ENCODE results near the gene USP15. TPM values are rescaled to one million over a fixed set of nuclear protein-coding genes. Genes with fewer than 3 reads are reported as not detected.

USP15 gene
- polyA plus RNA-seq, 1 donor (not counting 4 experiments of a cell fraction or from before 2014, with no cell fraction given) = 66.5 TPM

GRCh38 chr12:62396750-62397149 is 136.5 kb downstream of the USP15 start:
- FAIRE-seq = no peak
- no peak overlapping the region for H3K9ac ChIP-seq (ENCODE audit: control insufficient read depth, extremely low read depth, insufficient read depth, low read length)
- no peaks in the 10 kb centered on the region for H3K9me3 ChIP-seq (ENCODE audit: control insufficient read depth, low read depth, low read length)
- no peaks in the 10 kb centered on the region for H3K27me3 ChIP-seq (ENCODE audit: control insufficient read depth, extremely low read depth, insufficient read depth, low read length)
- no peak overlapping the region for H3K4me3 ChIP-seq (ENCODE audit: control insufficient read depth in 2 of 3, extremely low read depth in 1 of 3, insufficient read depth in 2 of 3, low read depth in 1 of 3, low read length in 3 of 3)
- dilution Hi-C loops (cut with MboI; ENCODE audit: extremely low pct_ligation_motif_present, low sequenced_read_pairs) = no loop called here
- DNase-seq (ENCODE audit: low read depth, low spot score) = no peak
- H2AFZ ChIP-seq (ENCODE audit: control insufficient read depth, low read length) = no peak overlapping the region
- H3K79me2 ChIP-seq (ENCODE audit: control insufficient read depth, insufficient read depth, low read length) = no peaks in the 10 kb centered on the region
- no peak overlapping the region for H3K27ac ChIP-seq (ENCODE audit: control insufficient read depth, insufficient read depth, low read length)
- no peak for TF ChIP-seq EZH2 (IDR thresholded peaks at IDR 0.05; ENCODE audit: low read length)
- TF ChIP-seq, protein P1, sequence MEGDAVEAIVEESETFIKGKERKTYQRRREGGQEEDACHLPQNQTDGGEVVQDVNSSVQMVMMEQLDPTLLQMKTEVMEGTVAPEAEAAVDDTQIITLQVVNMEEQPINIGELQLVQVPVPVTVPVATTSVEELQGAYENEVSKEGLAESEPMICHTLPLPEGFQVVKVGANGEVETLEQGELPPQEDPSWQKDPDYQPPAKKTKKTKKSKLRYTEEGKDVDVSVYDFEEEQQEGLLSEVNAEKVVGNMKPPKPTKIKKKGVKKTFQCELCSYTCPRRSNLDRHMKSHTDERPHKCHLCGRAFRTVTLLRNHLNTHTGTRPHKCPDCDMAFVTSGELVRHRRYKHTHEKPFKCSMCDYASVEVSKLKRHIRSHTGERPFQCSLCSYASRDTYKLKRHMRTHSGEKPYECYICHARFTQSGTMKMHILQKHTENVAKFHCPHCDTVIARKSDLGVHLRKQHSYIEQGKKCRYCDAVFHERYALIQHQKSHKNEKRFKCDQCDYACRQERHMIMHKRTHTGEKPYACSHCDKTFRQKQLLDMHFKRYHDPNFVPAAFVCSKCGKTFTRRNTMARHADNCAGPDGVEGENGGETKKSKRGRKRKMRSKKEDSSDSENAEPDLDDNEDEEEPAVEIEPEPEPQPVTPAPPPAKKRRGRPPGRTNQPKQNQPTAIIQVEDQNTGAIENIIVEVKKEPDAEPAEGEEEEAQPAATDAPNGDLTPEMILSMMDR (optimal IDR thresholded peaks at IDR 0.05 in 1 of 3, IDR thresholded peaks at IDR 0.05 in 1 of 3, conservative IDR thresholded peaks at IDR 0.05 in 1 of 3; ENCODE audit: extremely low read depth in 1 of 3, insufficient read depth in 2 of 3, low read length in 3 of 3) = no peak
- H3K36me3 ChIP-seq (ENCODE audit: control insufficient read depth in 2 of 2, extremely low read depth in 1 of 2, insufficient read depth in 2 of 2, low read length in 2 of 2) = peaks cover 0 to 9% of the 10 kb centered on the region in 2 experiments
- no peak overlapping the region for H3K4me2 ChIP-seq (ENCODE audit: control insufficient read depth, extremely low read depth, insufficient read depth, low read depth, low read length)
- H4K20me1 ChIP-seq (ENCODE audit: control insufficient read depth, extremely low read depth, insufficient read depth, low read length) = no peaks in the 10 kb centered on the region
- no peaks in the 10 kb centered on the region for H3K4me1 ChIP-seq (ENCODE audit: control insufficient read depth, extremely low read depth, insufficient read depth, low read length)
- no peaks in the 10 kb centered on the region for H3K9me1 ChIP-seq (ENCODE audit: control insufficient read depth, extremely low read depth, insufficient read depth, low read length)

DNA sequence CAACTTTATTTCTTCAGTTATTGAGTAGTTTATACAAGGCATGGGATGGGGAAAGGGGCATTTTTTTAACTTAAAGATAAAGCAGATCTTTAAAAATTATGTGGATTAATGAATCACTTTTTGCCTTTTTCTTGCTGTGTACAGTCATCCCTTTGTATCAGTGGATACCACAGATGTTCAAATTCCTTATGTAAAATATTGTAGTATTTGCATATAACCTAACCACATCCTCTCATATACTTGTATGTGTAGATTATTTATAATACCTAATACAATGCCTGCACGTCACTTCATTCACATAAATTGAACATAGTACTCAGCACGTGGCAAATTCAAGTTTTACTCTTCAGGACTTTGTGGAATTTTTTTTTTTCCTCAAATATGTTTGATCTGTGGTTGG is 139.9 kb downstream of the USP15 start:
- FAIRE-seq = no peak
- Histone ChIP-seq H3K36me3 (ENCODE audit: control insufficient read depth in 2 of 2, extremely low read depth in 1 of 2, insufficient read depth in 2 of 2, low read length in 2 of 2) (peaks cover 0 to 8% of the 10 kb centered on the region in 2 experiments), H3K9ac (ENCODE audit: control insufficient read depth, extremely low read depth, insufficient read depth, low read length) (no peak overlapping the region), H3K4me2 (ENCODE audit: control insufficient read depth, extremely low read depth, insufficient read depth, low read depth, low read length) (no peak overlapping the region), H3K4me3 (ENCODE audit: control insufficient read depth in 2 of 3, extremely low read depth in 1 of 3, insufficient read depth in 2 of 3, low read depth in 1 of 3, low read length in 3 of 3) (no peak overlapping the region), H3K27ac (ENCODE audit: control insufficient read depth, insufficient read depth, low read length) (no peak overlapping the region), H3K4me1 (ENCODE audit: control insufficient read depth, extremely low read depth, insufficient read depth, low read length) (no peaks in the 10 kb centered on the region), H4K20me1 (ENCODE audit: control insufficient read depth, extremely low read depth, insufficient read depth, low read length) (no peaks in the 10 kb centered on the region), H3K27me3 (ENCODE audit: control insufficient read depth, extremely low read depth, insufficient read depth, low read length) (no peaks in the 10 kb centered on the region), H2AFZ (ENCODE audit: control insufficient read depth, low read length) (no peak overlapping the region), H3K9me1 (ENCODE audit: control insufficient read depth, extremely low read depth, insufficient read depth, low read length) (no peaks in the 10 kb centered on the region), H3K9me3 (ENCODE audit: control insufficient read depth, low read depth, low read length) (no peaks in the 10 kb centered on the region), H3K79me2 (ENCODE audit: control insufficient read depth, insufficient read depth, low read length) (no peaks in the 10 kb centered on the region)
- dilution Hi-C loops (cut with MboI; ENCODE audit: extremely low pct_ligation_motif_present, low sequenced_read_pairs) = no loop called here
- DNase-seq (ENCODE audit: low read depth, low spot score) = no peak
- no peak for TF ChIP-seq EZH2 (IDR thresholded peaks at IDR 0.05; ENCODE audit: low read length)
- TF ChIP-seq, protein P1 (optimal IDR thresholded peaks at IDR 0.05 in 1 of 3, IDR thresholded peaks at IDR 0.05 in 1 of 3, conservative IDR thresholded peaks at IDR 0.05 in 1 of 3; ENCODE audit: extremely low read depth in 1 of 3, insufficient read depth in 2 of 3, low read length in 3 of 3) = no peak
